SU-DHL-6 (cell line): ENCODE measurements around the gene ZNF438.

Source experiments
- H2AFZ ChIP-seq: fragments of 200-600 bp; sonication (generic); 2 replicates; pipeline ENCODE4 v1.6.1; 2014; ENCODE audit warnings: low read depth, mild to moderate bottlenecking, moderate library complexity, mixed read lengths, antibody characterized with exemption, low read length; ENCODE audit not compliant: severe bottlenecking
- H3F3A ChIP-seq: fragments of 200-600 bp; shearing (Covaris generic); 2 replicates; pipeline ENCODE4 v1.6.0; 2016; ENCODE audit warnings: antibody characterized with exemption, mild to moderate bottlenecking; ENCODE audit not compliant: insufficient read depth
- H3K27ac ChIP-seq: fragments of 200-600 bp; sonication (generic); 2 replicates; pipeline ENCODE4 v1.5.1; 2016; ENCODE audit warnings: low read depth, mild to moderate bottlenecking, low read length, moderate library complexity, mixed read lengths
- H3K27me3 ChIP-seq: fragments of 200-600 bp; sonication (generic), shearing (Covaris generic); 2 replicates; pipeline ENCODE4 v1.6.0; 2014; ENCODE audit warnings: mild to moderate bottlenecking, low read length
- H3K36me3 ChIP-seq: fragments of 200-600 bp; sonication (generic); 2 replicates; pipeline ENCODE4 v1.6.1; 2014; ENCODE audit warnings: mild to moderate bottlenecking, low read length, mixed read lengths
- H3K4me2 ChIP-seq: fragments of 300-600, 200-600 bp; shearing (Covaris generic), sonication (generic); 2 replicates; pipeline ENCODE4 v1.6.0; 2014; ENCODE audit warnings: low read length, low read depth, mild to moderate bottlenecking; ENCODE audit not compliant: poor library complexity, severe bottlenecking
- H3K4me3 ChIP-seq: fragments of 200-600 bp; sonication (generic); 2 replicates; pipeline ENCODE4 v1.5.1; 2014; ENCODE audit warnings: antibody characterized with exemption, low read length, mild to moderate bottlenecking, mixed read lengths; ENCODE audit not compliant: insufficient read depth, poor library complexity, severe bottlenecking
- H3K79me2 ChIP-seq: fragments of 200-600 bp; sonication (generic); 2 replicates; pipeline ENCODE4 v1.6.1; 2014; ENCODE audit warnings: mild to moderate bottlenecking, low read length, moderate library complexity; ENCODE audit not compliant: insufficient read depth
- H3K9ac ChIP-seq: fragments of 200-600 bp; sonication (generic); 2 replicates; pipeline ENCODE4 v1.7.0; 2014; ENCODE audit warnings: mild to moderate bottlenecking, low read length
- H3K9me2 ChIP-seq: fragments of 200-600 bp; sonication (generic); replicated peaks from 2 replicates; pipeline ENCODE4 v1.6.1; 2014; ENCODE audit warnings: low read length; ENCODE audit not compliant: insufficient read depth
- H3K9me3 ChIP-seq: fragments of 200-600 bp; sonication (generic); 2 replicates; pipeline ENCODE4 v1.6.1; 2014; ENCODE audit warnings: low read length, mixed read lengths; ENCODE audit not compliant: insufficient read depth
- H4K20me1 ChIP-seq: fragments of 200-600 bp; sonication (generic); 2 replicates; pipeline ENCODE4 v1.6.1; 2014; ENCODE audit warnings: low read depth, mild to moderate bottlenecking, antibody characterized with exemption, low read length, moderate library complexity, mixed read lengths
- EZH2phosphoT487 ChIP-seq: fragments of 200-600 bp; sonication (generic), shearing (Covaris generic); conservative IDR thresholded peaks from 2 replicates; pipeline ENCODE4 v1.6.1; 2018; ENCODE audit warnings: mild to moderate bottlenecking, antibody characterized with exemption, low read length, moderate library complexity, mixed read lengths
- TF ChIP-seq, protein P1 (sequence below): fragments of 200-600 bp; sonication (generic); IDR thresholded peaks from one replicate; pipeline ENCODE4 v1.5.1; 2017; ENCODE audit warnings: antibody characterized with exemption, mild to moderate bottlenecking, low read length, moderate library complexity; ENCODE audit not compliant: insufficient read depth, poor library complexity, severe bottlenecking

Gene ZNF438

DNA sequence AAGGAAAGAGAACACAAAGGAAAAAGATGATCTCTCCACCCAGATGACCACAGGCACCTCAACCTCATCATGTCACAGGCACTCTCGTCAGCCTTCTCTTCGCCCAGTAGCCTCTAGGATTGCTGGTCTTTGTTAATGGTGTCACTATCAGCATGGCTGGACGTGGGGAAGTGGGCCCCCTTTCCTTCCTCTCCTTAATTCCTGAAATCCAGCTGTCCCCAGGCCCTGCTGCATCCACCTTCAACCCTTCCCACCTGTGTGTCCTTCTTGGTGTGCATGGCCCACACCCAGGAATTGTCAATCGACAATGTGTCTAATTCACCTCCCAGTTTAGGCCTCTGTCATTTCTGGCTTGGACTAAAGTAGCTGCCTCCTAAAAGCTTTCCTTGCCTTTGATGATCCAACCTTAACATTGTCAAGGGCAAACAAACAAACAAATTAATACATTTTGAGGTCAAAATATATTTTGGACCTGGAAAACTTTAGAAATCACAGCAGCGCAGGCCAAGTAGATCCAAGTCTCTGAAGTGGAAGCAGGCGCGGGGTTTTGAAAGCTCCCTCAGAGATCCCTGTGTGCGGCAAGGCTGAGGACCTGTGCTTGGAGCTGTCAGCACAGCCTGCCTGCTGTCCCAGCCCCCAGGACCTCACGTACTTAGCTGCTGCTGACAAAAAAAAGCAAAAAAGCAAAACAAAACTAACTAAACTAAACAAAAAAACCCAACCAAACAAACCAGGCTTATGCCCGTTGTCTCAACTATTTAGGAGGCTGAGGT, 208.8 kb downstream of the ZNF438 start:
- Histone ChIP-seq H4K20me1 (no peaks in the 10 kb centered on the region), H3K4me2 (no peak overlapping the region), H2AFZ (no peak overlapping the region), H3K27me3 (no peaks in the 10 kb centered on the region), H3K9me2 (no peaks in the 10 kb centered on the region), H3K36me3 (no peaks in the 10 kb centered on the region), H3K4me3 (no peak overlapping the region), H3K9ac (no peak overlapping the region), H3K9me3 (no peaks in the 10 kb centered on the region), H3F3A (no peaks in the 10 kb centered on the region), H3K27ac (no peak overlapping the region), H3K79me2 (no peaks in the 10 kb centered on the region)
- no peak for TF ChIP-seq EZH2phosphoT487
- TF ChIP-seq, protein P1, sequence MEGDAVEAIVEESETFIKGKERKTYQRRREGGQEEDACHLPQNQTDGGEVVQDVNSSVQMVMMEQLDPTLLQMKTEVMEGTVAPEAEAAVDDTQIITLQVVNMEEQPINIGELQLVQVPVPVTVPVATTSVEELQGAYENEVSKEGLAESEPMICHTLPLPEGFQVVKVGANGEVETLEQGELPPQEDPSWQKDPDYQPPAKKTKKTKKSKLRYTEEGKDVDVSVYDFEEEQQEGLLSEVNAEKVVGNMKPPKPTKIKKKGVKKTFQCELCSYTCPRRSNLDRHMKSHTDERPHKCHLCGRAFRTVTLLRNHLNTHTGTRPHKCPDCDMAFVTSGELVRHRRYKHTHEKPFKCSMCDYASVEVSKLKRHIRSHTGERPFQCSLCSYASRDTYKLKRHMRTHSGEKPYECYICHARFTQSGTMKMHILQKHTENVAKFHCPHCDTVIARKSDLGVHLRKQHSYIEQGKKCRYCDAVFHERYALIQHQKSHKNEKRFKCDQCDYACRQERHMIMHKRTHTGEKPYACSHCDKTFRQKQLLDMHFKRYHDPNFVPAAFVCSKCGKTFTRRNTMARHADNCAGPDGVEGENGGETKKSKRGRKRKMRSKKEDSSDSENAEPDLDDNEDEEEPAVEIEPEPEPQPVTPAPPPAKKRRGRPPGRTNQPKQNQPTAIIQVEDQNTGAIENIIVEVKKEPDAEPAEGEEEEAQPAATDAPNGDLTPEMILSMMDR: no peak

GRCh38 chr10:30821994-30822692, 209.5 kb downstream of the ZNF438 start:
- no peak overlapping the region for H2AFZ ChIP-seq
- H3K27ac ChIP-seq: no peak overlapping the region

DNA sequence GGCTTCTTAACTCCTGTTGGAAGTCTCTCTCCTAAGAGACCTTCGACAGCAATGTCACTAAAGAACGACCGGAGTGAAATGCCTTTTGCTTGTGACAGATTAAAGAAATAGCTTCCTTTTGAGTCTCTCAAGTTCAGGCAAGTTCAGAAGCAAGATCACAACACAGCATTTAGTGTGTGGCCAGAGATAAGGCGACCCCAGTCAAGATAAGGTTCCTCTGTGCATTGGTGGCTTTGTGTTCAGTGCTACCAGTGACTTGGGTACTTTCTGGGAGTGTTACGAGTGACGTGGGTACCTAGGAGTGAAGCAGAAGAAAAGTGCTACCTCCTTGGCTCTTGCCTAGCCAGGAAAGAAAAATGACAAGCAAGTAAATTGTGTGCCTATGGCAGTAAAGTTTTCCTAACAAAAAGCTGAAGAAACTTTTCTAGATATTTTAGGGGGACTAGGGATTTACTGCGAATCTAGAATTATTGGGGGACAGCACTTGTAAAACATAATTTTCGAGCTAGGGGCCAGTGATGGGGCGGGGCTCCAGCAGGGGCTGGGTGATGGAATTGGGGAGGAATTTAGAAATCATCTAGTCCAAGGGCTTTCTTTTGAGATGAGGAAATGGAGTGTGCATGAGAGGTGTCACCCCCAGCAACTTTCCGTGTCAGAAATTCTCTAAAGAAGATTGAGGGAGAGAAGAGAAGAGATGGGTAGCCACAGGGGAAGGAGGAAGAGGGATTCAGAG, 210.2 kb downstream of the ZNF438 start:
- H3K27me3 ChIP-seq: no peaks in the 10 kb centered on the region
- H3K36me3 ChIP-seq: no peaks in the 10 kb centered on the region
- H3K4me3 ChIP-seq: no peak overlapping the region
- no peaks in the 10 kb centered on the region for H3K9me3 ChIP-seq
- no peak overlapping the region for H3K27ac ChIP-seq
- no peaks in the 10 kb centered on the region for H4K20me1 ChIP-seq
- H3K79me2 ChIP-seq: no peaks in the 10 kb centered on the region
- no peak overlapping the region for H2AFZ ChIP-seq
- no peaks in the 10 kb centered on the region for H3K9me2 ChIP-seq
- no peaks in the 10 kb centered on the region for H3F3A ChIP-seq
- TF ChIP-seq EZH2phosphoT487: no peak
- TF ChIP-seq, protein P1: no peak
- H3K9ac ChIP-seq: no peak overlapping the region
- no peak overlapping the region for H3K4me2 ChIP-seq

More at GRCh38 chr10:30821994-30822692, 209.5 kb downstream of the ZNF438 start:
- TF ChIP-seq EZH2phosphoT487: no peak
- TF ChIP-seq, protein P1: no peak
- no peaks in the 10 kb centered on the region for H4K20me1 ChIP-seq
- H3F3A ChIP-seq: no peaks in the 10 kb centered on the region
- no peak overlapping the region for H3K4me2 ChIP-seq
- no peak overlapping the region for H3K9ac ChIP-seq
- no peak overlapping the region for H3K4me3 ChIP-seq
- H3K79me2 ChIP-seq: no peaks in the 10 kb centered on the region
- H3K9me2 ChIP-seq: no peaks in the 10 kb centered on the region
- no peaks in the 10 kb centered on the region for H3K9me3 ChIP-seq
- H3K36me3 ChIP-seq: no peaks in the 10 kb centered on the region
- H3K27me3 ChIP-seq: no peaks in the 10 kb centered on the region
